ENCODE measurements around the gene PMPCA.

The PMPCA gene

GRCh38 chr9:136463578-136463977 lies 53.1 kb downstream of the PMPCA start:
- DNase-seq = no peak

- no peak for DNase-seq
Measured at GRCh38 chr9:136464241-136464640, 53.8 kb downstream of the PMPCA start.

DNA sequence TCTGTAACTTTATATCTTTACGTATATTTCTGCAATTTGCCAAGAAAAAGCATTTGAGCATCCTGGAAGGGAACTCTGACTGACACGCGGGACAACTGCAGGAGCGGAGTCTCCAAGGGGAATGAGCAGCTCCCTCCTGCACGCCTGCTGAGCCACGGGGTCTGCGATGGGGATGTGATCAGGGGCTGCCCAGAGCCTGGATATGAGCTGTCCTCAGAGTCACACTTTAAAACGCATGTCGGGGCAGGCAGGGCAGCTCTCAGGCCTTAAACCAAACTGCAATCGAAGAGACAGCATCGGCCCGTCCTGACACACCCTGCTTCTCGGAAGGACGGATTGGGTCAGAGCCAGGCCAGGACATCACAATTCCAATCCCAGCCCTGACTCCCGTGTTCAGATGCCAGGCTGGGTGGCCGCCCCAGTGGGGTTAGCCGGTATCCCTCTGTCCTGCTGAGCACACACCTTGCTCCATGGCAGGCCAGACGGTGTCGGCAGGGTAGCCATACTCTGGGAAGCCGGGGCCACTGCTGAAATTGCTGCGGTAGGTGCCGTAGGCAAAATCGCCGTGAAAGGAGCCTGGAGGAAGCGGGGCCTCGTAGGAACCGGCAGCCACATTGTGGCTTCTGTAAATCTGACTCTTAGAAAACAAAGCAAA lies 55.2 kb downstream of the PMPCA start:
- DNase-seq = no peak

- no peak for DNase-seq
Measured at GRCh38 chr9:136466155-136466541, 55.7 kb downstream of the PMPCA start.

- no peak for DNase-seq
Measured at GRCh38 chr9:136467766-136468165, 57.3 kb downstream of the PMPCA start.

DNA sequence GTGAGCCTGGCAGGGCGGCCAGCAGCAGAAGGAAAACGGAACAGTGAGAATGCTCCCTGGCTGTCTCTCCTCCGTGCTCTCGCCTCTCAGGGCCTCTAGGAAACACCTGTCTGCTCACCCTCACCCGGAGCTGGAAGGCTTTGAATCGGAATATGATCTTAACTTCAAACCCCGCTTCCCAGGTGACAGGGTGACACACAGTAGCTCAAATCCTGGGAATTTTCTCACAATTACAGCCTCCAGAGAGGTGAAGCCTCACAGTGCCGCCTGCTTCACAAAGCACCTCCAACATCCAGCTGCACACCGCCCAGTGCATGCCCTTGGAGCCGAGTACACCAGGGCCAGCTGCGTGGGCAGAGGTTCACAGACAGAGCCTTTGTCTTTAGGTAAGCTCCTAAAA lies 59.9 kb downstream of the PMPCA start:
- no peak for DNase-seq

- DNase-seq = no peak
Measured at GRCh38 chr9:136470792-136471469, 60.5 kb downstream of the PMPCA start.

DNA sequence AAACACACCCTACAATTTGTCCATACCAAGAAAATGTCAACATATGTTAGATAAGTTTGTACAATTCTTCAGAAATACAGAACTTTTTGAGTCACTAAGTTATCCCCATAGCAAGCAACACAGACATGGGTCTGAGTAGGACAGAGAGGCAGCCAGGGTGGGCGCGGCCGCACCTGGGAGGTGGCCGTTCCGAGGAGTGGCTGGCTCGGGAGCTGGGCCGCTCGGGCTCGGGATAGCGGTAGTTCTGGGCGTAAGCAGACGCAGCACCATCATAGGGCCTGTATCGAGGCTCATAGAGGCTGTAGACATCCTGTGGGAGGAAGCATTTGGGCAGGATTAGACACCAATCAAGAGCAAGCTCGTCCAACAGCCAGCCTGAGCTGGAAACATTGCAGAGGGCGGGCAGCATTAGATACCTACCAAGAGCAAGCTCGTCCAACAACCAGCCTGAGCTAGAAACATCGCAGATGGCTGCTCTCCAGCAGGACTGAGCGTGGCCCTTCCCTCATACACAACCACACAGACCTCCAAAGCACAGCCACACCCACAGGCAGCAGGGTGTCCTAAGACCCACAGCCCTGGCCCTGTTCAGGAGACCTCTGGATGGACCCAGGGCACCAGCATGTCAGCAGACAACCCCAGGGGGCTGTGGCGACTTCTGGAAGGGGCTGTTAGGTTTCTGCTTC lies 61.5 kb downstream of the PMPCA start:
- DNase-seq = no peak

DNA sequence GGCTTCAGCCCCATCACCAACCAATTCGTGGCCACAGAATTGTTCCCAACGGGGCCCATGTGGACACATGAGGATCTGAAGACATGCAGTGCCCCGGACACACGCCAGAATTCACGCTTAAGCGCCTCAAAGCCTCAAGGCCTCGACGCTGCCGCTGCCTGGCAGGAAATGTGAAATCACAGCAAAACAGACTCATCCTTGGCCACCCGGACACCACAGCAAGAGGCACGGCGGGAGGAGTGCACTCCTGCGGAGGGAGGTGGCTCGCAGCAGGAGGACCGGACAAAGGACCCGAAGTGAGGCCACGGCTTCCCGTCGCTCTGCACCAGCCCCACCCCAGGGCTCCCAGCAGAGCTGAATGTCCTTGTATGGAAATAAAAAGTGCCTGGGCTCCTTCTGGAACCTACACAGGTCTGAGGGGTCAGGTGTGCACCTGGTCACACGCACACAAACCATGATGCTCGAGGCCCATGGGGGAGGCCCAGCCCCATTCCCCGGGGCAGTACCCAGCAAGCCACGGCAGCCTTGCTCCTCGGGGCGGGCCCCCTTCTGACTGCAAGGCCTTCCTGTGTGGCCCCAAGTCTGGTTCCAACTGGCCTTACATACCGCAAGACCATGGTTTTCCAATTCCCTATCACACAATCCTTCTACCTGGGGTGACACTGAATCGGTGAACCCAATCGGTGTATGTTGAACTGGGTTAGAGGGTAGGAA lies 62.3 kb downstream of the PMPCA start:
- DNase-seq = no peak

GRCh38 chr9:136473354-136473721 lies 62.9 kb downstream of the PMPCA start:
- DNase-seq = no peak
